NCI-H526 (cell line): Measurements from ENCODE around the gene P2RX3.
"Not testable (repeated sequence)": the region's sequence is repeated elsewhere in the genome, so short reads cannot be mapped to it uniquely, and the experiment has no call there.

Experiments used
- DNase-seq, 2 experiments: peaks; one replicate each; lab custom pipeline; 2025; lab: John Stamatoyannopoulos, UW

The P2RX3 gene

GRCh38 chr11:57349491-57350274, 11.5 kb downstream of the P2RX3 start:
- DNase-seq = peak in 1 of 2 experiments; percentile 65

DNA sequence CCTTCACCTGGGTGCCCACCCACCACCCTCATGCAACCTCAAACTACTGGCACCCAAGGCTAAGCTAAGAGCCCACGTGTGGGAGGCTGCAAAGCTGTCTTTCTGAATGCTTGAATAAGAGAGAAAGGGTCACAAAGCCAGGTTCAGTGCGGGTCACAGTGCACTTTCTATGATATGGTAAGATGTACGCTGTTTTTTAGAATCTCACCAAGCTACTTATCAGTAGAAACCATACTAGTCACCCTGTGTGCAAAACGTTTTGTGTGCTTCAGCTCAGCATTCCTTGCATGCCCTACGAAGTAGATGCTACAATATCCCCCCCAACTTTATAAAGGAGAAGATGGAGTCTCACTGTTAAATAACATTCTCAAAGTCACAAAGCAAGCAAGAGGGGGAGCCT, 14.9 kb downstream of the P2RX3 start:
- no peak for DNase-seq

GRCh38 chr11:57353446-57353845, 15.3 kb downstream of the P2RX3 start:
- no peak for DNase-seq

- no peak for DNase-seq
Observed at GRCh38 chr11:57353852-57354251, 15.7 kb downstream of the P2RX3 start.

DNA sequence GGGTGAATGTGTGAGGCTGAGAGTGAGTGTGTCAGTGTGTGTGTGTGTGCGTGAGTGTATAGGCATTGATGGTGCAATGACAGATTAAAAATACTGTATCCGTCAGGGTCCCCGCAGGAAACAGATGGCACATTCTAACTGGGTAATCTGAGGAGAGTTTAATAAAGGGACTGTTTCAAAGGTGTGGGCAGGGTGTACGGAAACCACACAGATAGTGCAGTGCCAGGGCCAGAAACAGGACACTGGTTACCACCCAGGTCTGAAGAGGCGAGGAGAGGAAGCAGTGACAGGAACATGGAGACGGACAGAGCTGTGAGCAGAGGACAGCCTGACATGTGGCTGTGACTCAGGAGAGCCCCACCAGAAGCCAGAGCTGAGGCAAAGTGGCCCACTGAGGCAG, 16.5 kb downstream of the P2RX3 start:
- no peak for DNase-seq

- no peak for DNase-seq
Observed at GRCh38 chr11:57356268-57356667, 18.1 kb downstream of the P2RX3 start.

GRCh38 chr11:57357310-57357709, 19.2 kb downstream of the P2RX3 start:
- no peak for DNase-seq

- DNase-seq = no peak
Observed at GRCh38 chr11:57357856-57358255, 19.7 kb downstream of the P2RX3 start.

GRCh38 chr11:57358543-57358961, 20.4 kb downstream of the P2RX3 start:
- no peak for DNase-seq

GRCh38 chr11:57358991-57359390, 20.8 kb downstream of the P2RX3 start:
- DNase-seq = no peak

DNA sequence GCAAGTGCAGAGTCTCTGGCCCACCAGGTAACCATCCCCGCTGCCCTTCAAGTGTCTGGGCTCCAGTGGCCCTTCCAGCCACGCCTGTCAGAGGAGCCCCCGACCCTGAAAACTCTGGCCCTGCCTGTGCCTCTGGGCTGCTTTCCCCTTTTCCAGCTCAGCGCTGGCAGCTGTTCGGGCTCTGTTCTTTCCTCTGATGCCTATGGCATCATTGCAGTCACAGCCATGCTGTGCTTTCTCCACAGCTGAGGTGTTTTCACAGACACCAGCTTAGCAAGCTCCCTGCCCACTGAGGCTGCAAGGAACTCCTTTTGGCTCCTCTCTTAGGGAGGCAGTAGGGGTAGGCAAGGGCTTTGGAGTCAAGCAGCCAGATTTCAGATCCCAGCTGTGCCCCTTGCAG, 21.2 kb downstream of the P2RX3 start:
- no peak for DNase-seq

GRCh38 chr11:57359896-57360690, 21.9 kb downstream of the P2RX3 start:
- DNase-seq = no peak

- DNase-seq = no peak
Observed at GRCh38 chr11:57360991-57361390, 22.8 kb downstream of the P2RX3 start.

DNA sequence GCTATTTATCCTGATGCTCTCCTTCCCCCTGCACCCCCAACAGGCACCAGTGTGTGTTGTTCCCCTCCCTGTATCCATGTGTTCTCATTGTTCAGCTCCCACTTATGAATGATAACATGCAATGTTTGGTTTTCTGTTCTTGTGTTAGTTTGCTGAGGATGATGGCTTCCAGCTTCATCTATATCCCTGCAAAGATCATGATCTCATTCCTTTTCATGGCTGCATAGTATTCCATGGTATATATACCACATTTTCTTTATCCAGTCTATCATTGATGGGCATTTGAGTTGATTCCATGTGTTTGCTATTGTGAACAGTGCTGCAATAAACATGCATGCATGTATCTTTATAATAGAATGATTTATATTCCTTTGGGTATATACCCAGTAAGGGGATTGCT, 23.3 kb downstream of the P2RX3 start:
- not testable (repeated sequence) for DNase-seq

- no peak for DNase-seq
Observed at GRCh38 chr11:57361926-57362325, 23.8 kb downstream of the P2RX3 start.

DNA sequence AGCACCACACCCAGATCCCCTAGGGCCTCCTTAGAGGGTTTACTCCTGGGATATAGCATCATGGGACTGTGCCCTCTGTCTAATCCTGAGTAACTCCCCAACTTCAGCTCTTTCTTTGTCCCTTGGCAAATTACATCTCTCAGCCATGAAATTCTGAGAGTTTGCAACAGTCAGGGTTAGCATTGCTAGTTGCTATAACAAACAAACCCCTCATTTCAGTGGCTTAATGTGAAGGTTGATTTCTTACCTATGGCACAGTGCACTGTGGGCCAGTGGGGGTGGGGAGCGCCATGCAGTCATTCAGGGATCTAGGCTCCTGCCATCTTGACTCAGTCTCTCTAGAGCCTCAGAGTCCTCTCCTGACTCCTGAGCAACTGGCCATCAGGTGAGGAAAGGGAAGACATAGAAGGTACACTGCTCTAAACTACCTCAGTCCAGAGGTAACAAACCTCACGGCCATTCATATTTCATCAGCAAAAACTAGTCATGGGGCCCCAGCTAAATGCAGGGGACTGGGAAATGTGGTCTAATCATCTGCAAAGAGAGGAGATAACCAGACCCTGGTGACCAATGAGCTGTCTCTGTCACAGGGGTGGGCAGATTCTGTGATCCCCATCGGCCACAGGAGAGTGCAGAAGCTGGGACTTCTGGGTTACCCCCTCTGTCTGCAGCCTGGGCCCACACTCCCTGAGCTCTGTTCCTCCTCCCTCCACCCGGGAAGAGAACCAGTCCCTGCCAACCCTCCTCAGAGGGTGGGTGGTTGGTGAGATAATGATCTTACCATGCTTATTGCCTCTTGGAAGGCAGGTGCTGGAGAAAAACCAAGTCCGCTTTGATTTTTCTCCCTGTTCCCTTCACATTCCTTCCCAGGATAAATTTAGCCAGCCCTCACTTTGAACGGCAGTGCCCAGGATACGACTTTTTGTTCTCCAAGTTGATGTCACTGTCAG, 25.3 kb downstream of the P2RX3 start:
- no peak for DNase-seq

- no peak for DNase-seq
Observed at GRCh38 chr11:57364851-57365660, 26.9 kb downstream of the P2RX3 start.

- DNase-seq = no peak
Observed at GRCh38 chr11:57368106-57368844, 30.1 kb downstream of the P2RX3 start.

DNA sequence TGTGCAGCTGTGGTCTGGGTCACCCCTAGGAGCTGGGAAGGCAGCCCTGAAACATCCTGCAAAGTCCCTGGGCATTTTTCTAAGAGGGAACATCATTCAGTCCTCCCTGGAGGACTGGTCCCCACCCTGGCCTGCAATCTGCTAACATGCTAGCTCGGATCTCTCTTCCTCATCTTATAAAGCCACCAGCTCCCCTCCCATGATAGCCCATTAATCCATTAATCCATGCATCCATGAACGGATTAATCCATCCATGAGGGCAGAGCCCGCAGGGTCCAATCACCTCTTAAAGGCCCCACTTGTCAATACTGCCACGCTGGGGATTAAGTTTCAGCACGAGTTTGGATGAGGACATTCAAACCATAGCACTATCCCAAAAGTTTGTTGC, 30.7 kb downstream of the P2RX3 start:
- DNase-seq = no peak

GRCh38 chr11:57370251-57370650, 32.1 kb downstream of the P2RX3 start:
- DNase-seq = no peak

GRCh38 chr11:57370941-57371340, 32.8 kb downstream of the P2RX3 start:
- no peak for DNase-seq
